Inflammatory macrophage treated with lipopolysaccharide for 4 hours (primary cell): ENCODE measurements around the gene C16orf92.
"Not testable (repeated sequence)": the region's sequence is repeated elsewhere in the genome, so short reads cannot be mapped to it uniquely, and the experiment has no call there.

Experiments
- DNase-seq: peaks from one replicate; pipeline ENCODE4 v3.0.0-alpha.2; 2020

The C16orf92 gene

DNA sequence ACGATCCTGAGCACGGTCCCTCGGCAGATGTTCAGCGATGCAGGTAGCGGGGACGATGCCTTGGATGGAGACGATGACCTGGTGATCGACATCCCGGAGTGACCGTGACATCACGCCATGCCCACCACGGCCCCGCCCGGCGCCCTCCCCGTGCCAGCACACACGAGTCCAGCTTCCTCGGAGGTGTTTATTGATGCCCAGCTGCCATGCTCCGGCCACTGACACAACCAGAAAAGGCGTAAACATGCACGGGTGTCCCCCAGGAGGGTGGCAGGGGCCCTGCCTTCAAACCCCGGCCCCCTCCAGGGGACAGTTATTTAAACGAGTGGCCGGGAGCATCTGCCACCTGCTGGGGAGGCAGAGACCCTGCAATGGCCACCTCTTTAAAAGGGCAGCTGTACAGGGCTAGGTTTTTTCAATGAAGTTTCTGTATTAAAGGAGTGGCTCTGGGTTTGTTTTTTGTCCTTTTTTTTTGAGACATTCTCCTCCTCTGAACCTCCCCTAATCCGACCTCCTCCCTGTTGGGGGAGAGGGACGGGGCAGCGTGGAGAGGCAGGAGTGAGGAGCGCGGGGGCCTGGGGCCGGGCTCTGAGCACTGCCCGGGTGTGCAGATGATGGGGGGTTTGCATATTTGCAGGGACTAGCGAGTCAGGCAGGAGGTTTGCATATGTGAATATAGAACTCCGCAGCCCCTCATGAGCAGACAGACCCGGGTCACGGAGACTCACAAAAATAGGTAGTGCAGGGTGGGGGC is 17.5 kb upstream of the C16orf92 start:
- DNase-seq: peak; percentile 42

DNA sequence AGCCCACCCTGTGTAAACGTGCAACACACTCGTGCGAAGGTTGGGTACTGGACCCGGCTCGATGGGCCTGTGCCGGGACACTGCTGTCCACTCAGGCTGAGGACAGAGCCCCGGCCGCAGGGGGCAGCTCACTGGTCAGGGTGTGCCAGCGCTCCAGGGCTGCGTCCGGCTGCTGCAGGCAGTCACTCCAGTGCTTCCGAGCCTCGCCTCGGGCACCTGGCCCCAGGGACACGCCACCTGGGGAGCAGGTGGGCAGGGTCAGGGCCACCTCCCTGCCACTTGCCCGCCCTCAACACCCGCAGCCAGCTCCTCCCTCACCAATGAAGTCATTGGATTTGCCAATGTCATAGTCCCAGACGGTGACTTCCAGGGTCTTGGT is 16.9 kb upstream of the C16orf92 start:
- DNase-seq: no peak

DNA sequence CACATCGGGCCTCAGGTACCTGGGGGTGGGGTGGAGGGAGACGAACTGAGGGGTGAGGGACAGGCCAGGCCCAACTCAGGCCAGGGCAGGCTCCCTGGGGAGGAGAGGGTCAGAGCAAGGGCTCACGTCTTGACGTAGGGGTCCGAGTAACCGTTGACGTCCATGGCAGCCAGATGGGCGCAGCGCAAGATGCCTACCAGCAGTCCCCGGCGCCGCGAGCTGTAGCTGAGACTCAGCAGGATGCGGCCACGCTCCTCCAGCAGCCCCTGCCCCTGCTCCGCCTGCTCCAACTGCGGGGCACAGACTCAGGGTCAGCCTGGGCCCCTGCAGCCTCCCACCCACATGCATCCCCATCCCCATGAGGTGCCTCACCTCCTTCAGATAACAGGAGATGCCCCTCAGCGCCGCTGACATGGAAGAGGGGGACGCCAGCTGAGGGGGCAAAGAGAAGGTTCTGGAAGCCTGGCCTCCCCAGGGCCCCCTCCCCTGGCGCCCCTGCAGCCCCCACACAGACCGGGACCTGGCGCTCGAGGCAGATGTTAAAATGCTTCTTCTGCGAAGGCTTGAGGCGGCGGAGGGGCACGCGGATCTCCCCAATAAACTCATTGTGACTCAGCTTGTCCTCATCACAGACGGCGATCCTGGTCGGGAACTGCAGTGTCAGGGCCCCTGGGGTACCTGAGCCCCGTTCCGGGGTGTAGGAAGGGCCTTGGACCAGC is 16.2 kb upstream of the C16orf92 start:
- no peak for DNase-seq

DNA sequence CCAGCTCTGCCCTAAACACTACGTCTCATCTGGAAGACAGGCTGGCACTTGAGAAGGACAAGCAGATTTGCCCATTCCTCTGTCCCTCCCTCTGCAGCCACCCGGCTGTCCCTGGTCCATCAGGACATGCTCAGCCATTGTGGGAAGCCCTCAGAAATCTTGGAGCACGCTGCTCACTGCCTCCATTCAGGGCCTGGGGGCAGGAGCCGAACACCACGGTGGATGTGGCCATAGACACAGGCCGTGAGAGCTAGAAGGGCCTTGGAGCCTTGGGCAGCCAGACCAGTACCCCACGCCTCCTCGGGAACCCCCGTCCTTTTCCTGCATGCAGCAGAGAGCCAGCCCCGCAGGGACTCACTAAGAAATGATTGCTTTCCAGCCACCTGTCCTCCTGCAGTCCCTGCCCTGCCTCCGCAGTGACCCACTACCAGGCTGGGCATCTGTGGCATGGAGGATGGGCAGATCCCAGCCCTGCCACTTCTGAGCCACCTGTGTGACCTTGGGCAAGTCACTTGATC is 15.6 kb upstream of the C16orf92 start:
- no peak for DNase-seq

DNA sequence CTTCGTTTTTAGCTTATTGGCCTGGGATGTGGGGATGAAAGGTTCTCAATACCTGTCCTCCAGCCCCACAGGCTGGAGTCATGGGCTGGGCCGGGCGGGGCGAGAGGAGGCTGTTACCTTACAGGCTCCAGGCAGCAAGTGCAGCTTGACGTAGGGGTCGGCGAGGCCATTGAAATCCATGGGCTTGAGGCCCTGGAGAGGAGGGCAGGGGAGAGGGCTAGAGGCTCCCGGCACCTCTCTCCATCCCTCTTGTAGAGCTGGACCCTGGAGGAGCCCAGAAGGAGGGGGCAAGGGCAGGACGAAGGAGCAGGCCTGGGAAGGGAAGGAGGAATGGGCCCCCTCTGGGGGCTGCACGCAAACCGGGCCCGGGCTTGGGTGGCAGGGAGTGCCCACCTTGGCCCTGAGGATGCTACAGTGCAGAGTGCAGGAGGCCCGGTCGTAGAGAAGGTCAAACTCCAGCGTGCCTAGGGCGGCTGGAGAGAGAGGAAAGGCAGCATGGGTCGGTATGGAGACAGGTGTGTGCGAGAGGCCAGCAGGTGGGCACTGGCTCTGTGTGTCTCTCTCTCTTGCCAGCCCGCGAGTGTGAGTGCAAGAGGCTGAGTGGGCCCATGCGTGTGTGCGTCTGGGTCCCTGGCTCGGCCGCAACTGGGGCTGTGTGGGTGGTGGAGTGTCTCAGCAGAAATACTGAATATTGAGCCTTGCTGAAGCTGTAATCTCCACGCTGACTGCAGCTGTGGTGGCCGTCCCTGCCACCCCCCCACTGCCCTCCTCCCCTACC is 13.7 kb upstream of the C16orf92 start:
- DNase-seq: no peak

DNA sequence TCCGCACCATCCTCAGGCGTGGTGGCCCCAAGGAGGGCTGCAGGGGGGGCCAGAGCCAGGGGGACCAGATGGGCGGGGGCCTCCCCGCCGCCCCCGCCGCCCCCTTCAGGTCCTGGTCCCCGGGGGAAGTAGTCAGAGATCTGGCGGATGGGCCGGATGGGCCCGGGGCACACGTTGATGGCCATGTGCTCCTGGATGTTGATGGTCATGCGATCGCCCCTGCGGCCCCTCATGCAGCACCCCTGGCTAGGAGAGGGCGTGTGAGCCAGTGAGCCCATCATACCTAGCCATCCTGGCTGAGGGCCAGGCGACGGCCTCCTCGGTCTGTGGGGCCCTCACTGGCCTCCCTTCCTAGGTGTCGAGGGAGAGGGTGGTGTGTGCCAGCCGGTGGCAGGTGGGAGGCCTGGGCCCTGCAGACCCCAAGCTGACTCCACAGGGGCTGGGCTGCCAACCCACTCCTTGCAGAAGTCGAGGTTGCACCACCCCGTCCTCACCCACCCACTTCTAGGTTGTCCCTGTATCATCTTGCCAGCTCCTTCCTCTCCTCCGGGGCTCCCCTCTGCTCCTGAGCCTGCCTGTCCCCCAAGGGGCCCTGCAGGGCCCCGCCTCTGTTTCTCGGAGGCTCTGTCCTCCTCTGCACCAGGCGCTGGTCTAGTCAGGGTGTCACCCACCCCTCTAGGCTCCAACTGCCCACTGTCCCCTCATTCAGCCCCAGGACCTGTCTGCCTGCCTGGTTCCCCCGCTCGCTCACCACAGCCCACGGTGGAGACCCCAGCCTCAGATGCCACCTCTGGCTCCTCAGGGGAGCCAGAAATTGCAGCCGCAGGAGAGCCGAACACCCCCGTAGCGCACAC is 12.8 kb upstream of the C16orf92 start:
- DNase-seq: no peak

DNA sequence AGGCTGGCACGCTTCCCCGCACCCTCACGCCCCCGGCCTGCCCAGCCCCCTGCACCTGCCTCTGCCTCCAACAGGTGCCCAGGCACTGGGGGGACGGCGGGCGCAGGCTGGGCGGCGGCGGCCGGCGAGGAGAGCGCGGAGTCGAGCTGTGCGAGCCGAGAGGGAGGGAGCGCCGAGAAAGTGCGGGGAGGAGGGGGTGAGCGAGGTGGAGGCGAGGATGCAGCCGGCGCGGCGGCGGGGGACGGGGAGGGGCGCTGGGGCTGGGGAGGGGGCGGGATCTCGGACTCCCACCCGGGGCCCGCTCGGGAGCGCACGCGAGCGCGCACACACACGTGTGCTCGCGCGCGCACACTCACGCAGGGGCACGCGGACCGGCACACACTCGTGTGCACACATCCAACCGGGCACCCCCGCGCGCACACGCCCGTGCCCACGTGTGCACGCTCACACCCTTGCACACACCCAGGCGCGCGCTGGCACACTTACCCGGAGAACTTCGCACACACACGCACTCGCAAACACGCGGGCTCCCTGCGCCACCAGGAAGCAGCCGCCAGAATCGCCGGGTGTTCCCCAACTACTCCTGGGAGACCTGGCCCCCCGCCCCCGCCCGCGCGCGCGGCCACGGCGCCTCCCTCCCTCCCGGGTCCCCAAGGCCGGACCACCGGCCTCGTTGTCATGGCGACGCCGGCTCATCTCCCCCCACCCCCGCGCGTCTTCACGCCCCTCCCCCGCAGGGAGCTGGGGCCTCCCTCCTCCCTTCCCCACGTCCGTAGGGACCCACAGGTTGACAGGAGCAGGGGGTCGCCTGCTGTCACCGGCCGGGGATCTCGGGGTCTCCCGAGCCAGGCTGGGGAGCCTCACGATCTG is 11.9 kb upstream of the C16orf92 start, which contains the start of gene DOC2A:
Gene DOC2A (minus strand): TSS at position 184 of the 870 bp plus-strand sequence. CDS start 805 bp downstream, outside the sequence.
- DNase-seq: no peak

DNA sequence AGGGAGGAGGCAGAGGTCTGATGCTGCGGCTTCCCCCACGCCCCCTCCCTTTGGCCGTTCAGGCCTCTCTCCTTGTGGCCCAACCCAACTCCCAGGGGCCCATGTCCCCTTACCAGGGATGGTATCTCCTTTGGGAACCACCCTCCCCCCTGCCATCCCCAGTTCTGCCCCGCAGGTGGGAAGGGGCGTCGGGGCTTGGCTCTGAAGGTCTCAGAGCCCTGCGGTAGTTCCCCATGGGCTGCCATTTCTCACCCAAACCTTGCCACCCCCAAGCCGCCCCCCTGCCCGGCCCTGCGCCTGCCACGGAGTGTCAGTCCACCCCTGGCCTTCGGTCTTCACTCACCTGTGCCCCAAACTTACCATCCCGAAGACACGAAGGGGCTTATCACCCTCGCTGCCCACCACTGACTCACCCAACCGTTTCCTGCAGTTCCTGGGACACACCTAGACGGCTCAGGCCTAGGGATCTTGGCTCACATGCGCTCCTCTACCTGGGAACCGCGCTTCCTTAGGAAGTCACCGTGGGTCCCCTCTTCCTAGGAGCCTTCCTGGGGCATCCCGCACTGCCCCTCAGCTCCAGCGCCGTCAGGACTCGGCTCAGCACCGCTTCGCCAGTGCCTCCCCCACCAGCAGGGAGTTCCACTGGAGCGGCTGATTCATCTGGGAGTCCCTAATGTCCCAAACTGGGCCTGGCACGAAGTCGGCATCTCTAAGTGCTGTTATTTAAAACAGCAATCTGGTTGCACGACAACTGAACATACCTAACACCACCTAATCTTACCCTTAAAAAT is 11.1 kb upstream of the C16orf92 start:
- no peak for DNase-seq

DNA sequence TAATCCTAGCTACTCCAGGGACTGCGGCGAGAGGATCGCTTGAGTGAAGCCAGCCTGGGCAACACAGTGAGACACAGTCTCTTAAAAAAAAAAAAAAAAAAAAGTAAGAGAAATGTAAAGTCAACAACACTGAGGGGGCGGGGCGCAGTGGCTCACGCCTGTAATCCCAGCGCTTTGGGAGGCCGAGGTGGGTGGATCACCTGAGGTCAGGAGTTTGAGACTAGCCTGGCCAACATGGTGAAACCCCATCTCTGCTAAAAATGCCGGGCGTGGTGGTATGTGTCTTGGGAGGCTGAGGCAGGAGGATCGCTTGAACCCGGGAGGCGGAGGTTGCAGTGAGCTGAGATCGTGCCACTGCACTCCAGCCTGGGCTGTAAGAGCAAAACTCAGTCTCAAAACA is 10.4 kb upstream of the C16orf92 start:
- not testable (repeated sequence) for DNase-seq

DNA sequence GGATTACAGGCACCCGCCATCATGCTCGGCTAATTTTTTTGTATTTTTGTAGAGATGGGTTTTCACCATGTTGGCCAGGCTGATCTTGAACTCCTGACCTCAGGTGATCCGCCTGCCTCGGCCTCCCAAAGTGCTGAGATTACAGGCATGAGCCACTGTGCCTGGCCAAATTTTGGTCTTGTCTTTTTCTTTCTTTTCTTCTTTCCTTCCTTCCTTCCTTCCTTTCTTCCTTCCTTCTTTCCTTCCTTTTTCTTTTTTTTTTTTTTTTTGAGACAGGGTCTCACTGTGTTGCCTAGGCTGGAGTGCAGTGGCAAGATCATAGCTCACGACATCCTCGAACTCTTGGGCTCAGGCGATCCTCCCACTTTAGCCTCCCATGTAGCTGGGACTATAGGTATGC is 7.5 kb upstream of the C16orf92 start:
- DNase-seq: not testable (repeated sequence)

DNA sequence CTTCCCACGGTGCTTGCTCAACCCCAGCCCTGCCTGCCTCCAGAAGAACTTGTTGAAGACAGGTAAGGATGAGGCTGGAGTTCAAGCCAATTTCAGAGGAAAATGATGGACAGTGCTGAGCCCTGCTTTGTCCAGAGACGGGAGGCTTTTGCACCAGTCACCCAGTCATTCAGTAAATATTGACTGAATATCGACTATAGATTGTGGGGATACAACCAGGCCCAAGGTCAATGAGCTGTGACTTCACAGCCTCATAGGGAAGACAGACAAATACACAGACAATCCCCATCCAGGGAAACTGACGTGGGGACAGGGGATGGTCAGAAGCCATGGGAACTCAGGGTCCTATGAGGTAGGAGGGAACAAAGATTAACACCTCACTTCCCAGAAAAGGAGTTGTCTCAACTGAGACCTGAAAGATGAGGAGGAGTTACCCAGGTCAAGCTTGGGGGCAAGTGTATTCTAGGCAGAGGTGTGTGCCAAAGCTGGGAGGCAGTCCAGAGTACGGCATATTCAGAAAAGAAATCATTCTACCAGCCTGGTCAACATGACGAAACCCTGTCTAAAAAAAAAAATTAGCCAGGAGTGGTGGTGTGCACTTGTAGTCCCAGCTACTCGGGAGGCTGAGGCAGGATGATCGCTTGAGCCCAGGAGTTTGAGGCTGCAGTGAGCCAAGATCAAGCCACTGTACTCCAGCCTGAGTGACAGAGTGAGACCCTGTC is 6.3 kb upstream of the C16orf92 start:
- DNase-seq: no peak

DNA sequence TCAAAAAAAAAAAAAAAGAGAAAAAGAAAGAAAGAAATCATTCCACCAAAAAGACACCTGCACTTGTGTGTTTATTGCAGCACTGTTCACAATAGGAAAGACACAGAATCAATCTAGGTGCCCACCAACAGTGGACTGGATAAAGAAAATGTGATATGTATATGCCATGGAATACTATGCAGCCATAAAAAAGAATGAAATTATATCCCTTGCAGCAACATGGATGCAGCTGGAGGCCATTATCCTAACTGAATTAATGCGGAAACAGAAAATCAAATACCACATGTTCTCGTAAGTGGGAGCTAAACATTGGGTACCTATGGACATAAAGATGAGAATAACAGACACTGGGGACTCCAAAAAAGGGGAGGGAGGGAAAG is 5.7 kb upstream of the C16orf92 start:
- DNase-seq: no peak

DNA sequence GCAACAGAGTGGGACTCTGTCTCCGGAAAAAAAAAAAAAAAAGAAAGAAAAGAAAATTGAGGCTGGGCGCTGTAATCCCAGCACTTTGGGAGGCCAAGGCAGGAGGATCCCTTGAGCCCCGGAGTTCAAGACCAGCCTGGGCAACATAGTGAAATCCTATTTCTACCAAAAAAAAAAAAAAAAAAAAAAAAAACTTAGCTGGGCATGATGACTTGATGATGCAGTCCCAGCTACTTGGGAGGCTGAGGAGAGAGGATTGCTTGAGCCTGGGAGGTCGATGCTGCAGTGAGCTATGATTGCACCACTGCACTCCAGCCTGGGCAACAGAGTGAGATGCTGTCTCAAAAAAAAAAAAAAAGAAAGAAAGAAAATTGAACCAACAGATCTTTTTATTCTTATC is 5.1 kb upstream of the C16orf92 start:
- not testable (repeated sequence) for DNase-seq

DNA sequence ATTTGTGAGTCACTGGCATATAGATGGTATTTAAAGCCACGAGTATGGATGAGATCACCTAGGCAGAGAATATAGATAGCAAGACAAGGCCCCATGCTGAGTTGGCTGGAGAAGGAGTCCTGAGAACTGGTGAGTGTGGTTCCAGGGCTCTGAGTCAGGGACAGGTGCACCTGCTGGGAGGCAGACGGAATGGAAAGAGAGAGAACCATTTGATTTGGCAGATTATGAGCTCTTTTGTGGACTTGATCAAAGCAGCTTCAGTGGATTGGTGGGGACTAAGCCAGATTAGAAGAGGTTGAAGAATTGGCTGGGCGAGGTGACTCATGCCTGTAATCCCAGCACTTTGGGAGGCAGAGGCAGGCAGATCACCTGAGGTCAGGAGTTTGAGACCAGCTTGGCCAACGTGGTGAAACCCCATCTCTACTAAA is 4.3 kb upstream of the C16orf92 start:
- no peak for DNase-seq

DNA sequence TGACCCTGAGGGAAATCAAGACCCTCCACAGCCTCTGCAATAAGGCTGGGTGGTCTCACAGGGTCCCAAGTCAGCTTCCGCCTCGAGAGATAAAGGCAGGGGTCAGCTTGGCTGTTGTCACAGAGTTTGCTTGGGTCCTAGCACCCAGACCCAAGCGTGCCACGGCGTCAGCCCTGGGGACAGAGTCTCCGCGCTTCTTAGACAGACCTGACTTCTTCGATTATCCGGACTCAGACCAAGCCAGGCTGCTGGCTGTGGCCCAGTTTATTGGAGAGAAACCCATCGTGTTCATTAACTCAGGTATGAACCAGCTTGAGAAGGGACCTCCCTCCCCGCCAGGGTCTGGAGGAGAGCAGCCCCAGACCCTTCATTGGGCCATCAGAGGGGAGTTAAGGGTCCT is 588 bp downstream of the C16orf92 start:
- no peak for DNase-seq

DNA sequence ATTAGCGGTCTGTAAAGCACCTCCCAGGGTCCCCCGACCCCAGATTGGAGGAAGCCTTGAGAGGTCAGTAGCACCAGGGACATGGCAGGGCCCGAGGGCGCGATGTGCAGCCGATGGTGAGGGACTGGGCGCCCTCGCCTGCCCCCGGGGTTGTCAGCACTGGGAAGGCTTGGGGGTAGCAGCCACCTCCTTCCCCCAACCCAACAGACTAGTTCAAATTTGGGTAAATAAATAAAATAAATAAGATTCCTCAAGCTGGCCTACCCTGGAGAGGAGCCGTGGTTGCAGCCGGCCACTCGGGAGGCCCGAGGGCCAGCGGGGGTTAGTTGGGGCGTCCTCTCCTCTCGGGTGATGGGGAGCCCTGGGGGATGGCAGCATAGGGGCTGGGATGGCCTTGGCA is 1.5 kb downstream of the C16orf92 start:
- DNase-seq: no peak

DNA sequence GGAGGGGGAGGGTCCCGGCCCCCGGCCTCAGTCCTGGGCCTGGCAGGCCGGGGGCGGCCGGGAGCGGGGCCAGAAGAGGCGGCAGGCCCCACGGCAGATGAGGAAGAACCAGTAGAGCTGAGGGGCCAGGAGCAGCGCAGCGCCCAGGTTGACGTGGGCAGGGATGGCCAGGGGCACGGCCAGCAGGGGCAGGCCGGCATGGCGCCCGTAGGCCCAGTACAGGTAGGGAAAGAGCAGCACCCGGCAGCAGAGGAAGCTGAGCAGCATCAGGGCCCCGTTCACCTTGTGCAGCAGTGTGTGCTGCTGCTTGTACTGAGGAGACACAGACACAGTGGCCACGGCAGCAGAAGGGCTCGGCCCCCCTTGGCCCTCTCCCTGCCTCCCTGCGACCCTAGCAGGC is 2.2 kb downstream of the C16orf92 start:
- no peak for DNase-seq

DNA sequence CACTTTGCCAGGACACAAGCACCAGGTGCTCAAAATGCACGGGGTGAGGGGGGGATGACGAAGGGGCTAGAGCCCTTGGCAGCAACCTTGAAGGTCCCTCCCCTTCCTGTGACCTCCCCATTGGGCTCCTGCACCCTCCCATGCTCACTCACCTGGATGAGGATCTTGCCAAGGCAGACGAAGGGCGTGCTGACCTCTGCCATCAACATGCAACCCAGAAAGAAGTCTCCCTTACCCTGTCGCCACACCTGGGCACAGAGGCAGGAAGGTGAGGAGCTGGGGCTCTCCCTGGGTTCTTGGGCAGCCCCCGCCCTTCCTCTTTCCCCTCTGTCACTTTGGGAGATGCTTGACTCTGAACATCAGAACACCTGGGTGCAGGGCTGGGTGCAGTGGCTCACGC is 2.6 kb downstream of the C16orf92 start:
- DNase-seq: no peak

DNA sequence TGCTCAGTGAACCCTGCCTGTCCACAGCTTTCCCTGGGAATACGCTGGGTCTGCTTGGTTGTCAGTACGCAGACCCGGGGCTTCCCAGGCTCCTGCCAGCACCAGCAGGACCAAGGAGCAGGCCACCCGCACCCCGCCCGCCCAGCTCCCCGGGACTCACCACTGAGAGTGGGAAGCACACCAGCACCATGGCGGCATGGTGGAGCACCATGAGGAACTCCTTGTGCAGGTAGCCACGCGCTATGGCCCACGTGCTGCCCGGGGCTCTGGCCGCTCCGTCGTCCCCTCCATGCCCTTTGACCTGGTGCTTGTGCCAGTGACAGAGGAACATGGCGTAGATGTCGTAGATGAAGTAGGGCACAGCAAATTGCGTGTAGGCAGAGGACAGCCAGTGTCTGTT is 3.5 kb downstream of the C16orf92 start:
- DNase-seq: no peak
